Central memory CD4-positive, alpha-beta T cell (primary cell): ENCODE results near the gene MYH3.

Experiments used
- DNase-seq: peaks from one replicate; pipeline ENCODE4 v3.0.0; 2022

The MYH3 gene

DNA sequence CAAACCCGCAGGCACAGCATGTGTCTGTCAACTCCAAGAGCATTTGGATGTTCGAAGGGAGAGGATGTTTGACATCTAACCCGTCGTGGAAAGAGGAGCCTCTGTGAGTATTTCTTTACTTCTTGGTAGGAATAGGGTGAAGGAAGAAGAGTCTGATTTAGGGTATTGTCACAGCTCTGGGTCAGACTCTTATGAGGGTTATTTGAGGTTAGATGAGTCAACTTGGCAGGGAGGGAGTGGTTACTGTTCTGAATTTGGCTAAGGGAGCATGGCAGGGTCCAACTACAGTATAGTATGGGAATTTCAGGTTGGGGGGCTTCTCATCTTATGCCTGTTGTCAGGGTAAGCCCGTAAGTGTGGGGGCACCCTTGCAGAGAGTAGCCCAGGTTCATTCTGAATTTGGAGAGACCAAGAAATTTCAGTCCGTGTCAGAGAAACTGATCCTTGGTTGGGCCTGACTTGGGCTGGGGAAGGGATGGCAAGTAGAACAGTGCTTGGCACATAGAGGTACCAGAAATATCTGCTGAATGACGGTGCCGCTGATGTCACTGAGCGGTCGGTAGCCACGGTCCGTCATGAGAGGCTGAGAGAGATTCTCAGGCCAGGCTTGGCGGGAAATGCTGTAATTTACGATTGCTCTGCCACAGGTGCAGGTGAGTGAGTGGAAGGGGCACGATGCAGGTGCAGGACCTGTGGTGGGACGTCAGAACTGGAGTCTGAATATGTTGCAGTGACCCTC lies 43.2 kb downstream of the MYH3 start:
- DNase-seq = no peak

DNA sequence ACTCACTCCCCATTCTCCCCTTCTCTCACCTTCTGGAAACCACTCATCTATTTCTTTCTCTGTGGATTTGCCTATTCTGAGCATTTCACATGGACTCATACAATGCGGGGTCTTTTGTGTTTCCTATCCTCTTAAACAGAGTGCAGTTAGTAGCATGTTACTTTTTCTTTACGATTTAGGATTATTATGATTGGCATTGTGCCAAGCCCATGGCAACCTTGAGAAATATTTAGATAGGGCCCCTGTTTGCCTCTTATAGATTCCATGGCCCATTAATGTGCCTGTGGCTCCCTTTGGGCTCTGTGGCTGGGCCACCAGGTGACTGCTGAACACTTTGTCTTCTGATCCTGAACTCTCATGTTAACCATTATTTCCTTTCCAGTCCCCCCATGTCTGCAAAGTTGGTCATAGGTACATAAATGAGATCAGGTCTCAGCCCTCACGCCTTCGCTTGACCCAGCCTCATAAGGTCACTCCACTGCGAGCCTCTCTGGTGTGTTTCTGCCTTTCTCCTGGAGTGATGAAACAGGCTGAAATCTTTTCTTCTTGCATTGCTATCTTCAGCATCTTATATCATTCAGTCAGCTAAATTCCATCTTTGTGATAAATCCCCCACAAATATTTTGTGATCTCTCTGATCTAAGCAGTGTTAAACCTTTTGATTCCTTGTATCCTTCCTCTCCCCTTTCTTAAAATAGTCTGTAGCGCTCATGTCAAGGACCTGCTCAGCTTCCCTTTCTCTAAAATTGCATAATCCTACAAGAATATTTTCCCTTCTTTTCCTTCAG lies 44.0 kb downstream of the MYH3 start:
- DNase-seq = no peak

DNA sequence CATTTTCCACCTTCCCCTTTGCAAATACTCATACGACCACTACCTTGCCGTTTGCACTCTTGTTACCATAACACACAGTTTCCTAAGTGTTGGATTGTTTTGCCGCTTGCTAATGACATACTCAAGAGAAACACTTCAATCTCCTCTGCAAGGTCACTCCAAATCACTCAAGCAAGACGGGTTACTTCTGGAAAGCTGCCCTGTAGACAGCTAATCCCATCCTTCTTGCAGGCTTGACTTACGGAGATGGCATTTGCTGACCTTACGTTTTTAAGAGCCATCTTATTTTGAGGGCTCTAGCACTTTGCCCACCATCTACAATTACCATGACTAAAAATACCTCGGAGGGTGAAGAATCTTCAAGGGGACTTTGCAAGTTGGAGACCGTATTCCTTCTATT lies 46.2 kb downstream of the MYH3 start:
- DNase-seq = no peak

DNA sequence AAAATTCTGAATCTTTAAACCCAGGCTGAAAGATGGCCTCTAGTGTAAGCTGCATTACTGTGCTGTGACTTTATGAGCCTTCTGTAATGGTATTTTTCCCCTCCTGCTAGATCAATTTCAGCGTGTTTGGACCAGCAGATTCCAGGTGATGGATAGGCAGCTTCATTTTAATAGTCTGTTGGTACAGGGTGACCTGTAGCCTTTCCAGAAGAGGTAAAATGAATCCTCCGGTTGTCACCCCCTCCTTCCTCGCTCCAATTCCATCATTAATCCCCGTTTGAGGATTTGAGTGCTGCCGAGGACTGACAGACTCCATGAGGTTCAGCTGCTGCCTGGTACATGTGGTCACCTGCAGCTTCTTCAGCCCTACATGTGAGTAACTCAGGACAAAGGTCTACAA lies 48.9 kb downstream of the MYH3 start:
- DNase-seq = no peak

DNA sequence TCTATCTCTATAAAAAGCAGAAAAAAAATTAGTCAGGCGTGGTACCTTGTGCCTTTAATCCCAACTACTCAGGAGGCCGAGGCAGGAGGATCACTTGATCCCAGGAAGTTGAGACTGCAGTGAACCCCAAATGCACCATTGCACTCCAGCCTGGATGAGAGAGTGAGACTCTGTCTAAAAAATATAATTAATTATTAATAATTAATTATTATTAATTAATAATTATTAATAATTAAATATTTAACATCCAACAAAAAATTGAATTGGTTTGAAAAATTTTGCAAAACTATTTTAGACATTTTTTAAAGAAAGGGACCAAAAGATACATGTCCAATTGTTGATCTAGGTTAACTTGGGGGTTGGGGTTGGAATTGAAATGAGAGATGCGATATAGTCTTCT lies 51.0 kb downstream of the MYH3 start:
- DNase-seq = no peak

GRCh38 chr17:10605221-10605783 lies 51.8 kb downstream of the MYH3 start:
- DNase-seq = no peak

GRCh38 chr17:10604521-10604920 lies 52.6 kb downstream of the MYH3 start:
- DNase-seq = no peak

- no peak for DNase-seq
Observed at GRCh38 chr17:10603931-10604330, 53.2 kb downstream of the MYH3 start.

- no peak for DNase-seq
Observed at GRCh38 chr17:10600571-10600970, 56.5 kb downstream of the MYH3 start.

DNA sequence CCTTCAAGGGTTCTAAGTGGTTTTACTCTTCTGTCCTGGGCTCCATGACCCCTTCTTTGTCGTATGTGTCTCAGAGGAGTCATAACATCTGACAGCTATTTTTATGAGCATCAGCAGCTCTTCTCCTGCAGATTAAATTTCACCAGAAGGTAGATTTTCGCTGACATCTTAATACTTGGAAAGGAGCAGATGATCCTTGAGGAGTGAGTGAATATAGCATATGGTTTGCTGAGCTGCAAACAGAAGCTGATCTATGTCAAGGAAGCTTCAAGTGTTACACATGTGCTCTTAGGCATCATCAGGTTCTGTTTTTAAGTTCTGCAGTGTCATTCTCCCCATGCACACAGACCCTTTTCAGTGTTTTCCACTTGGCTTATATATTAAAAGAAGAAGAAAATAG lies 58.5 kb downstream of the MYH3 start:
- DNase-seq = no peak

- DNase-seq = no peak
Observed at GRCh38 chr17:10589553-10590145, 67.5 kb downstream of the MYH3 start.

DNA sequence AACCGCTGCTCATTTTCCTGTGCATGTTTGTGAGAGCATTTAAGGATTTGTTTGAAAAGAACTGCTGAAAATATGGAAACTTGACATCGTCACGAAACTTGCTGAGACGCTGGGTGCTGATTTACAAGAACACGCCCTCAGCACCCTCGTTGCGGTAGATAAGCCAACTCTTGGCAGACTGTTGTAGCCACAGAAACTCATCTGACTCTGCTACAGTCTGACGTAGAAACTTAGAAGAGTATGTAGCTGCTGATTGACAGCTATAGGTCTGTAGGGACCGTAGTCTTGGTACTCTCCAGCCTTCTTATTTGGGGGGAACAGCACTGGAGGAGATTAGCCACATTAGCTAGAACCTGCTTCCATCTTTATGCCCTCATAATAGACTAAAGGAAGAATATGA lies 71.6 kb downstream of the MYH3 start:
- DNase-seq = no peak

GRCh38 chr17:10583834-10584233 lies 73.3 kb downstream of the MYH3 start:
- no peak for DNase-seq

DNA sequence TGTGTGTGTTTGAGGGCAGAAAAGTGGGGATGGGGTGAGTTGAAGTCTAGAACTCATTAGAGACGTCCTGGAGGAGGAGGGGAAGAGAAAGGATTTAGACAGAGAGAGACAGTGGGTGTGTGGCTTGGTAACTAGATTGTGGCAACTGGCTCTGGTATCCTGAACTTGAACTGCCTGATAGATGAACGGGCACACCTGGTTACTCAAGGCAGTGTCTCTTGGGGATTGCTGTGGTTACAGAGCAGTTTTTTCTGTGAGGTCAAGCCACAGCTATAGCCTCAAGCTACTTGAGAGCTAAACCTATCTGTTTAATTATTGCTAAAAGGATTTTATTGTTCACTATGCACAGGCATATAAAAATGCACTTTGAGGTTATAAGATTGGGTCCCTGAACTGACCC lies 77.8 kb downstream of the MYH3 start:
- no peak for DNase-seq
